Dermis blood vessel endothelial cell (primary cell): ENCODE measurements around the gene CRNKL1. TPM values are rescaled to one million over a fixed set of nuclear protein-coding genes. Genes with fewer than 3 reads are reported as not detected.

ENCODE experiments used
- DNase-seq: peaks from one replicate; pipeline ENCODE4 v3.0.0; 2010
- total RNA-seq: library from RNA; depleted of rRNA; stranded (reverse); fragments of >200 nt; gene quantifications from 2 replicates; pipeline ENCODE4 v1.2.3, GENCODE V29; 2014

CRNKL1 gene
- 37.8 and 39.5 TPM in 2 replicates for total RNA-seq

DNA sequence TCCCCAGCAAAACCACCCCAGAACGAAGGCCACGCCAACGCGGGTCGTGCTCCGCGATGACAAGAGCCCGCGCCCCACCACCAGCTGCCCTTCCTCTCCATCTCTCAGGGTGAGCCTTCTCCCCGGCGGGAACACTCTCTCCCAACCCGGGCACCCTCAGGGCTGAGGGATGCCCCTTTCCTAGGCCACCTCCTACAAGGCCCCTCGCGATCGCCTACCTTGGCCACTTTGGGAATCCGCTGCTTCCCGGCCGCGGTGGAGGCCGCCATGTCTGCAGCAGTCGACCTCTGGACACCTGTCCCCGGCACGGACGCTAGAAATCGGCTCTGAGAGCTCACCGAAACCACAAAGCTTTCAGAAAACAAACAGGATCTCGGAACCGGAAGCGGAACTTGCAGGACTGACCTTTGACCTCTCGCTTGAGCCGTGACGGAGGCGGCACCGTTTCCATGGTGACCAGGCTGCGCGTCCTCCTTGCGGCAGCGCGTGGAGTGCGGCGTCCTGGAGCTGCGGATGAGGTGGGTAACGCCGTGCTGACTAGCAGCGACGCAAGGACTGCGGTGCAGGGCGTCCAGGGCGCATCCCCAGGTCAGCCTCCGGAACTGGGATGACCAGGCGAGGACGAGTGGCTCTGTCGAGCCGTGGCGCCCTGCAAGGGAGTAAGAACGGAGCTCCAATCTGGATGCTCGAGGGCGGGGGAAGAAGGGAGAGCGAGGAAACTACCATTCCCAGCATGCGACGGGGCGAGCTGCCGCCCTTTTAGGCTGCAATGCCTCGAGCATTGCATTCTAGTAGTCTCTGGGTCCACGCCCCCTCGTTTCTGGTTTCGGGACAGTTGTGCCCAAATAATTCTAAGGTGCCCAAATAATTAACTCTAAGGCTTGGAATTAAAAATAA is at the start of gene CRNKL1, which contains the start of gene CFAP61:
CRNKL1 (minus strand) TSS at position 393 of the 897 bp plus-strand sequence; CDS start at position 269, 124 bp downstream.
CFAP61 (plus strand) TSS at position 459 of the 897 bp plus-strand sequence. CDS start 4,122 bp downstream, outside the sequence.
- DNase-seq: peak; percentile 98

DNA sequence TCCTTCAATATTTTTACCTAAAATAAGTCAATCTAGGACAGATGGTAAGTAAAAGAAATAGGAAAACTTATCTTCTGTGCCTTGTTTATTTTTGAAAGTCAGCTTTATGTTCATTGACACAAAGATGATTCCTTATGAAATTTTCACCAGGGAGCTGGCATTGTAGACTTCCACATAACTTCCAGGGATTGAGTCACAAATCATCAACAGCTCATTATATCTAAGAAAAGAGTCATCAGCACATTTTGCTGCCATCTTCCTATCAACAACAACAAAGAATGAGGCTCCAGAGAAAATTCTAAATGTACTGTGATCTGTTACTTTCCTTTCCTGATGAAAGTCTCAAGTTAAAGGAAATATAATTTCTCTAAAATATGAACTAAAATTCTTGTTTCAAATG is 48.6 kb upstream of the CRNKL1 start:
- DNase-seq: no peak

DNA sequence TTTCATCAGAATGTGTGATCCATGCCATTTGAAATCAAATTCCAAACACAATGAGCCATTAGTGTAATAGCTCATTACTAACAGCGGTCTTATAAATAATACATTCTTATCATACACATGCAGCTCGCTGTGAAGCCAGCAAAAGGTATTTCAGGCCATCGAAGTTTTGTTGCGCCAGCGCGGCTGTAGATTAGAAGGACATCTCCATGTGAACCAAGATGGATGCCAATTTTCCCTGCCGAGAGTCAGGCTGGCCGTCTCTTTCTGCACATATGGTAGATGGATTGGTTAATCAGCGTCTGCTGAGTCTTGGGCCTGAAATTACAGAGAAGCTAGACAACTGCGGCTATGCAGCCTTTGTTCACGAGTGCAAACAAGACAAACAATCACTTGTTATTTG is 44.2 kb upstream of the CRNKL1 start:
- DNase-seq: no peak

DNA sequence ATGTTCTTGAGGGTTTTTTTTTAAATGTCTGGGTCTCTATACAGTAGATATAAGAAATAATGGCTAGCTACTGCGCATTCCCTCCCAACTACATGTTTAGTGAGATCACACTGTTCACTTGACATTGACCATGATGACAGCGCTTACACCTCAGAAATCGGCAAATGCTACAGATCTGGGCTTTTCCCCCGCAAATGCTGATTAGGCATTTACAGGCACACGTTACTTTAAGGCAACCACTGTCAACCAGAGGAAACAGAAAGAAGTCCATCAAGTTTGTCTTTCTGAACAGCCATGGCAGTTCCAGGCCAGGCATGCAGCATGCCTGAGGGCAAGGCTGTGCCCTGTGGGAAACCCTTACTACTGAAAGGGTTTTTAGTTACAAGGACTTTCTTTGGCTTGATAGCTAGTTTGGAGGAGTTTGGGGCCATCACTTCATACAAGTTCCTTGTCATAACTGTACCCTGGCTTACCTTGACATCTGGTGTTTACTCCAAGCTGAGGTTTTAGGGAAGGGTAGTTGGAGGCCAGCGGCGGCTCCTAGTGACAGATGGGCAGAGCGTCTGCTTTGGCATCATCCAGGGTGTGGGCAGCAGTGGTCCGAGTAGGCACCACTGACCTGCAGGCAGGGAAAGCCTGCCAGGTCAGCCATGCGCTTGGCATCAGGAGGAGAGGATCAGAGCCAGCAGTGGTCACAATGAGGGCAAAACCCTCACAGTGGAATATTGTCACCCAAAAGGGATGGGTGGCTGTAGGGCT is 43.0 kb upstream of the CRNKL1 start:
- DNase-seq: no peak

DNA sequence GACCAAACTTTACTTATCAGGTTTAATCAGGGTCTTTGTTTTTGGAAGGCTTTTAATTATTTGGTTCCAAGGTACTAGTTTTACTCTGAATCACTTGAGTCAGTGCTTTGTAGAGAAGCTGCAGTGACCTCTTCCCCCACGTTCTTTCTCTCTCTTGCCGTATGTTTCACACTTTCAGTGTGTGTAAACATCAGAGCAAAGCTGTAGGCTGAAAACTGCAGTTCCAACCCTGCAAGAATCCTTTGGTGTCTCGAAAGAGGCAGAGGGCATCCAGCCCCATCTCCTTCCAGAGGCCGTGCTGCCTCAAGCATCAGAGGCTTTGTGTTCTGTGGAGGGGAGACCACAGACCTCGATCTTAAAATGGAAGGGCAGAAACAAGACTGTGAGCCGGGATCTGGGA is 42.1 kb upstream of the CRNKL1 start:
- DNase-seq: no peak

DNA sequence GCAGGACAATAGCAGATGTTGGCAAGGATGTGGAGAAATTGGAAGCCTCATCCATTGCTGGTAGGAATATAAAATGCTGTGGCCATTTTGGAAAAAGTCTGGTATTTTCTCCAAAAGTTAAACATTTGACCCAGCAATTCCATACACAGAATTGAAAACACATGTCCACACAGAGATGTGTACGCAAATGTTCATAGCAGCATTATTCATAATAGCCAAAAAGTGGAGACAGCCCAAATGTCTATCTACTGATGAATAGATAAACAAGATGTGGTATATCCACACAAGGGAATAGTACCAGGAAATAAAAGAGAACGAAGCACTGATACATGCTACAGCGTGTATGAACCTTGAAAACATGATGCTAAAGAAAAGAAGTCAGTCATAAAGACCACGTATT is 40.6 kb upstream of the CRNKL1 start:
- no peak for DNase-seq

DNA sequence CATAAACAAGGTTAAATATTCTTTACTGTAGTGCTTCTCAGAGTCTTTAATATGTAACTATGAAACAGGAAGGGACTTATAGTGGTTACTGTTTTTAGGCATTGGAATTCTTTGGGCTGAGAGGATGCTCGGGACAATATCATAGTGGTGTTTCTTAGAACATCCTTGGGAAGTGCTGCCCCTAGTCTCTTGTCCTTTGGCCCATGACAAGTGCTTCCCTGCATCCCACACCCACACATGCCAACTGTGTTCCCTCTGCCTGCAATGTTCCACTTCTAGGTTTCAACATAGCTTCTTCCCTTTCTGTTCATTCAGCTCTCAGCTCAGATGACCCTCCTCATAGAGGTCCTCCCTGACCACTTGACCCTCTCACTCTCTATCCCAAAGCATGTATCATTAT is 37.7 kb upstream of the CRNKL1 start:
- DNase-seq: no peak

DNA sequence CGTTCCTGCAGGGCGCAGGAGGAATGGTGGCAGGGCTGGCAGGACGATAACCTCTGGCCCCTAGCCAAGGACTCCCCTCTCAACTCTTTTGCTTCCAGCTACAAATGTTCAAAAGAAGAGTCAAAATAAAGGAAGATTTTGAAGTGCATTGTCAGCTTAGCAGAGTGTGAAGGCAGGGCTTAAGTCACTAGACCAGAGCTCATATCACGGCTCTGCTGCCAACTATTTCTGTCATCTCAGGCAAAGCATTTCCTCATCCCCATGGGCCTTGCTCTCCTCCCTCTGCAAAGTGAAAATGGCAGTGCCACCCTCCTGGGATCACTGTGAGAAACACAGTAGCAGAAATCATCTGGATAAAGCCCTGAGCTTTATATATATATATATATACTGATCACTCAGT is 36.8 kb upstream of the CRNKL1 start:
- DNase-seq: no peak

DNA sequence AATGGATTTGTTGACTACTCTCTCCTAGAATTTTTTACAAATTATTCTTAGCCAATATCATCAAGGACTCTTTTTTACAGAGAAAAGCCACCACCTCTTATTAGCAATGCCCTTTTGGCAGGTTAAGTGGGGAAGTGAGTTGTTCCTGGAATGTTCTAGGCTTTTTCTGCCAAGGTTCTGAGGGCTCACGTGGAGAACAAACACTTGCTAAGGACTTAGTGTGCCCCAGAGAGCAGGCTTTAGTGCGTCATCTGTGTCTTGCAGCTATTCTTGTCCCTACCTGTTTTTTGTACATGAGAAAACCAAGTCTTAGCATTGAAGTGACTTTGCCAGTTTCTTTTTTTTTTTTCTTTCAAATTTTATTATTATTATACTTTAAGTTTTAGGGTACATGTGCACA is 33.5 kb upstream of the CRNKL1 start:
- DNase-seq: no peak

DNA sequence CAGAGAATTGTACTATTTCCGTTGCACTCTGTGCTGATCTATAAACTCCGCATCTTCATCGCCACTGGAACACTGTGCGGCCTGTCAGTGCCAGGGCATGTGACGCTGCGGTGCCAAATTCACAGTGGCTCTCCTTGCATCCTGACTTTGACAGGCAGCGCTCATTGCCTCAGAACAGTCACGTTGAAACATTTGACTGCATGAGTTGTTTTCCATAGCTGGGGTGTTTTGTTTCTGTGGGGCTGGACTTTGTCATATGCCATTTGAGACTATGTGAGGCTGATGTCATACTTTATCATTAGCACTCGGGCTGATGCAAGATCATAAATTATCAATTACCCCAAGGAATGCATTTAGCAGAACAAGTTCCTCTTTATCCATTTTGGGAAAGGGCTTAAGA is 32.8 kb upstream of the CRNKL1 start:
- no peak for DNase-seq

DNA sequence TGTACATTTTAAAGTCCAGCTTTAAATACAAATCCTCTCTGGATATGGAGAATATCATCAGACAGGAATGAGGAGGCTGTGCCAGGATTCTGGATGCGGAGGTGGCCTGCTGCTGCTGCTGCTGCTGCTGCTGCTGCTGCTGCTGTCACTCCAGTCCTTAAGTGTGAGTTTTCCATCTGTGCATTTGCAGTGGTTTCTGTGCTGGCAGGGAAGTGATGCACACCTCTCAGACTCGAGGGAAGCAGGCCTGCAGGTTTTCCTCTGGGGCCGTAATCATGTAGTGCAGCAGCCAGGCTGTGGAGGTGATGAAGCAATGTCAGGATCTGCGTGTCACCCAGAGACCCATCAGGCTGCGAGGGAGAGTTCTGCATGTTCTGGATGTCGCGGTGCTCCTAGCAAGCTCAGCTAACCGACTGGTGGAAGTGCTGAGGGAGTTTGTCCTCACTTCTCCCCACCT is 32.1 kb upstream of the CRNKL1 start:
- no peak for DNase-seq

DNA sequence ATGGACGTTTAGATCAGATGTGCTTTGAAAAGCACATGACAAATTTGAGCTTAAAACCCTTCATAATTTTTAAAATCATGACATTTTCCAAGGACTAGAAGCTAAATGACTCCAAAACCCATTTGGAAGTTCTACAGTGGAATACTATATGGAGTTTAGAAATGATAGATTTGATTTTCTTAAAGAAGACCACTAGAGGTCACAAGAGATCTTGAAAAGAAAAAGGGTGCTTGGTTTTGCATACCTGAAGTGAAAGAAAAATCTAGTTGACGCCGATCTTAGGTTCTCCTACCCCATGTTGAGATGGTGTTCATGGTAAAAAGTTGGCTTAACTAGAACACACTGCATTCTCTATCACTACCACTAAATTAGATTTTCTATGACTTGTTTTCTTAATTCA is 31.5 kb upstream of the CRNKL1 start:
- peak; percentile 45 for DNase-seq

DNA sequence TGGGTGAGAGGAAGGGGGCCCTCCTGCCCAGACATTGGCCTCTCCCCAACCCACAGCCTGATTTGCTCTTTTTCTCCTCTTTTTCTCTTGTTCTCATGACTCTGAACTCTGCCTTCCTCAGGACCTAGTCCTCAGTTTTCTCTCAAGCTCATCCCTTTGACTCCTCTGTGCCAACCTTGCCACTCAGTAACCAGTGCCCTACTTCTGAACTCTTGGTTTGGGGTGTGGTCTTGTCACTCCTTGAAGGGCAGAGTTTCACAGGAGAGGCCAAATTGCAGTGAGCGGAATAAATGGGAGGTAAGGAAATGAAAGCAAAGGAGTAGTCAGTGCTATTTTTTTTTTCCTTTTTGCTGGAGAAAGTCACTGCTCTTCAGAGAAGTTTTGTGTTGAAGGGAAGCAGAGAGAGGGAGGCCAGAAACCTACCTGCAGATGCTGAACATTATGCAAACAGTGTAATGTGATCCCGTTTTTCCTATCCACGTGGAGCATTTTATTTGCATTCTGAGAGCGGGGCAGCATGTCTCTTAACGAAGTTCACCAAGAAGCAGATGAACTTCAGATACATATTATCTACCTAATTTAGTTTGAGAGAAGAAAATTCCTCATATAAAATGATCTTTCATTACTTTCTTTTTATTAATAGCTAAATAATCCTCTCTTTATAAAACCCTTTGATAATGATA is 27.0 kb upstream of the CRNKL1 start:
- DNase-seq: no peak

DNA sequence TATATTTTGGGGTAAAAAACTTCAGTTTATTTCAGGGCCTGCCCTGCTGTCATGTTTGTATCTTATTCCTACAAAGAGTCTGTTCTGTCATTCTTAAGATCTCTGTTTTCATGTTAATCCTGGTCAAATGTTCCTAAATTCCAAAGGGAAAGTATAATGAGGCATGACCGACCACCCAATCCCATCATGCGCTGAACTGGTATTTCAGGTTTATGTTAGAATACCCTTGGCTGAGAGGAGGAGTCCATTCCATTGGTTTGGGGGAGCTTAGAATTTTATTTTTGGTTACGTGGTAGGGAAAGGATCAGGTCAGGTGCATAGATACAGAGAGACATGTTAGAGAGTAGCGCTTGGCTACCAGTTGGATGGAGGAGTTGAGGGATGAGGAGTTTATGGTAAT is 25.8 kb upstream of the CRNKL1 start:
- DNase-seq: no peak

DNA sequence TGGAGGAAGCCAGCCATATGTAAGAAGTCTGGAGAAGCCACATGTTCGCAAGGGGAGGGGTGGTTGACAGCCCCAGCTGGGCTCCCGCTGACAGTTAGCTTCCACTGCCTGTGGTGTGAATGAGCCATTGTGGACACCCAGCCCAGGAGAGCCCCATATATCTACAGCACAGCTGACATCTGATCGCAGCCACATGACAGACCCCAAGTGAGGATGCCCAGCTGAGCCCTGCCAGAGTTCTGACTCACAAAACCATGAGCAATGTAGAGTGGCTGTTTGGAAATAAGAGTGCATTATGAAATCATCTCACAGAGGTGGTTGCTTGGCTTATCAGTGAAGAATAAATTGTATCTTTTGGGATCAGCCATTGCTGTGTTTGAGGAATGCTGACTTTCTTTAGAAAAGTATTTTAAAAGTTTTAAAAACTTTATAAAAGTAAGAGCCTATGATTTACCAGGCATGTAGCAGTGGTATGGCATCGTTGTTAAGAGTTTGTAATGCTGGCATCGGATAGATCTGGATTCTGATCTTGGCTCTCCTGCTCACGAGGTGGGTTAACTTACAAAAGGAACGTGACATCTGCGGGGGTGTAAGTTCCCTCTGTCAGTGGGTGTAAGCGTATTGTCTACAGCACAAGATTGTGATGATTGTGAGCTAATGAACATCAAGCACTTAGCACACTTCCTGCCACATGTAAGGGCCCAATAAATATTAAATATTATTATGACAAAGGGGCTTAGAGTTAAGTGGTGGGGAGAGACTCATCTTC is 24.2 kb upstream of the CRNKL1 start:
- DNase-seq: no peak

DNA sequence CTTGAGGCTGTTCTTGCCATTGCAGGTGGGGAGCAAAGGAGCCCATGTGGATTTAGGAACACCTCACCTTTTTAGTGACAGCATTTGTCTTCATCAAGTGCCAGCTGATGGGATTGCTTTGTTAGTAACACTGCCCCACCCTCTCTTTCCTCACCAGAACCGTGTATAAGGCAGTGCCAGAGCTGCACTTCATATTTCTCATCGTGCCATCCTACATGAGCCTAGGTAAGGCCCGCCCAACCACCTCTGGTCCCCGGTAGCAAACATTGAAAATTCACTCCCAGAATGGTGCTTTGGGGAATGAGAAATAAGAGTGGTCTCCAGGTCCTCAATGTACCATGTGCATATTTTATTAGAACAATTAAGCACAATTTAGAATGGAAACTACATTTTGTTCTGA is 22.8 kb upstream of the CRNKL1 start:
- no peak for DNase-seq

DNA sequence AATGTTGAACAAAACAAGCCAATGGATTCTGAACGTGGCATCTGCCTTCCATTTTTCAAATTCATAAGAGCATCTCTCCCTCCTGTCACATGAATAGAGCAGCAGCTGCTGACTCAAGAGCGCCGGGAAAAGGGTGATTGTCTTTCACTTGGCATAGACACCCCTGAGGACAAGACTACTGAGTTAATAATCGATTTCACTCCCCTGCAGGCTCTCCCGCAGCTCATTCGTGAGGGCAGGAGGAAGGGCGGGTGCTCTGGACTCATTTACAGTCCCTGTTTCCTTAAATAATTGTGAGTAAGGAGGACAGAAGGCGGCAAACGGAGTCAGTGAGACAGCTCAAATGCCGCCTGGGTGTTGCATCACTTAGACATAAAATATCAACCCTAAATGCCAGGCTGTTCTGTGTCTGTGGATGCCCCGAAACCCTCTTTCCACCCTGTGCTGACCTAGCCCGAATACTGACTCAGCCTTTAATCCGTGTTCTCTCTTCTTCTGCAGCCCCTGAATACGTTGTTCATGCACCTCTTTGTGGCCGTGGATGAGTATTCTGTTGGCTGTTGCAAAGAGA is 21.6 kb upstream of the CRNKL1 start:
- no peak for DNase-seq

DNA sequence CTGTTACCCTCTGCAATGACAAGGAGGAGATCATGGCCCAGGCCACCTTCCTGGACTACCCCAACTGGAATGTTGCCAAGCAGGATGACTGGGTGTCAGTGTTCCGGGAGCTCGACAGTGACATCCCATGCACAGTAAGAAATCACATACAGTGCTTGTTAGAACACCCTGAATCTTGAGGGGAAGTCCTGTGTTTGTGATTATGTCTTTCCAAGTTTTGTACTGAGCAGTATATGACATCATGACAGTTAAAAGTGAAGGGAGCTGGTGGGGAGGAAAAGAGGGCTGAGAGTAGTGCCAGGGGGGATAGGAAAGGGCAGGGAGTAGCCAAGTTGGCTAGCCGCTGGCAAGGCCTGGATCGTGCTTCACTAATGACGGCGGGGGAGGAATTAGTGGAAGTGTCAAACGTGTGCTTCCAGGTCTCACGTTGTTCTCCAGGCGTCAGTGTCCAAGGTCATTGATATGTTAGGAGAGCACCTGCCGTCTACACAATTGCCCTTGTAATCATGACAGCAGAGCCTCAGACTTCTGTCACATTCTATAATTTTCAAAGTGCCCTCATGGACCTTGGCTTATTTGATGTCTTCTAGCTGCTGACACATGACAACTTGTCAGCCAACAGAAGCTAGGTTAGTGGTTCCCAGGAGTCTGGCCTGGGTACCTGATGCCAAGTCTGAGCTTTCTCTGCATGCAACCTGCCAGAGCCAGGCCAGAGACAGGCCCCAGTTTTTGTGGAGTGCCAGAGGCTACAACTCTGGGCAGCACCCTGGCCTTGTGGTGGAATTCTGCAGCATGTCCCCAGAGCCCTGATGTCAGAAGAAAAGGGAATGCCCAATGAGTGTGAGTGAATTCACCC is 18.8 kb upstream of the CRNKL1 start:
- DNase-seq: no peak

DNA sequence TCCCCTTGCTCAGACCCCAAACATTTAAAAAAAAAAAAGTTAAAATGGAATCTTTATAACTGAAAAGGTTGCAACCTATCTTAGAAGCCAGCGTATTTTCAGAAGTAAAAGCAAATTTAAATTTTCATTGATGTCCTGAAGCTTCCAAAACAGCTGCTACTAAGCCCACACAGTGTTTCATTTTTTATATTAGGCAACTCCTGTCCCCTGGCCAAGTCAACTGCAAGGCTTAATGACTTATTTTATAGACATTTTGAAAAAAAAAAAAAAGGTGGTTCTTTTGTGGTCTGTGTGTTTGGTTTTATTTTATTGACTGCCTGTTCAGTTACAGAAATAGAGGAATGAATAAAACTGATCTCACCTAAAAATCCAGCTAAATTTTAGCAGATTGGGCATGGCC is 13.1 kb upstream of the CRNKL1 start:
- no peak for DNase-seq

DNA sequence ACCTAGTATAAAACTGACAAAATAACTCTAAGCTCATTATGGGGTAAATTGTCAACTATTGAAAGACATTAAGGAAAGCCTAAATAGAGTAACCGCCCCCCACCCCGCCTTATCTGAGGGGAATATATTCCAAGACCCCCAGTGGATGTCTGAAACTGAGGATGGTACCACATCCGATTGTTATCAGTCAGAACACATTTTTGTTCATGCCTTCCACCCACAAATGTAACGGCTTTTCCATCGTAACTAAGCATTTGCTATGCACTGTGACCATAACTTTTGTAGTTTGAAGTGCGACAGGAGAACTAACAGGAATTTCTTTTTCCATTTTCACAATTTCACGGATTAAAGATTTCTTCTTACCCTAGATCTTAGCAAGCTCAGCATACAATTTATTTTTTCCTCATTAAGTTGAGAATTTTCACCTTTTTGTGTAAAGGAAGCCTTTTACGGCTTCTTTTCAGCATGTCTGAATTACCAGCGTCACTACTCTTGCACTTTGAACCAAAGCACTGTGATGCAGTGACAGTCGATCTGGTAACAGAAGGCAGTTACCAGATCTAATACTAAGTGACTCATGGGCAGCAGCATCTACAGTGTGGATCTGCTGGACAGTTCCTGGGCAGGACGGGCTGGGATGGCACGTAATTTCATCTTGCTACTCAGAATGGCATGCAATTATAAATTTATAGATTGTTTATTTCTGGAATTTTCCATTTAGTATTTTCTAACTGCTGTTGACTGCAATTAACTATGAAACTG is 11.9 kb upstream of the CRNKL1 start:
- DNase-seq: no peak
